ENCODE results near the gene TFF2.

The TFF2 gene

GRCh38 chr21:42370894-42371654 lies 20.3 kb upstream of the TFF2 start:
- no peak overlapping the region for H3K4me3 ChIP-seq (ENCODE audit: low read depth, low read length)
- TF ChIP-seq CTCF (IDR thresholded peaks at IDR 0.05; ENCODE audit: low read depth, low read length) = no peak

GRCh38 chr21:42369821-42370220 lies 19.0 kb upstream of the TFF2 start:
- no peak for TF ChIP-seq CTCF (IDR thresholded peaks at IDR 0.05; ENCODE audit: low read depth, low read length)
- H3K4me3 ChIP-seq (ENCODE audit: low read depth, low read length) = no peak overlapping the region

- H3K4me3 ChIP-seq (ENCODE audit: low read depth, low read length) = no peak overlapping the region
- no peak for TF ChIP-seq CTCF (IDR thresholded peaks at IDR 0.05; ENCODE audit: low read depth, low read length)
Measured at GRCh38 chr21:42367367-42368165, 16.8 kb upstream of the TFF2 start.

- no peak for TF ChIP-seq CTCF (IDR thresholded peaks at IDR 0.05; ENCODE audit: low read depth, low read length)
- no peak within 1 kb of the TSS for H3K4me3 ChIP-seq (ENCODE audit: low read depth, low read length)
Measured at GRCh38 chr21:42366292-42367010, 15.7 kb upstream of the TFF2 start, which contains the start of gene TFF1. TFF1 (minus strand) TSS chr21:42366535; CDS start chr21:42366495, 40 bp downstream.

- no peak overlapping the region for H3K4me3 ChIP-seq (ENCODE audit: low read depth, low read length)
- TF ChIP-seq CTCF (IDR thresholded peaks at IDR 0.05; ENCODE audit: low read depth, low read length) = no peak
Measured at GRCh38 chr21:42365770-42366169, 15.0 kb upstream of the TFF2 start.

DNA sequence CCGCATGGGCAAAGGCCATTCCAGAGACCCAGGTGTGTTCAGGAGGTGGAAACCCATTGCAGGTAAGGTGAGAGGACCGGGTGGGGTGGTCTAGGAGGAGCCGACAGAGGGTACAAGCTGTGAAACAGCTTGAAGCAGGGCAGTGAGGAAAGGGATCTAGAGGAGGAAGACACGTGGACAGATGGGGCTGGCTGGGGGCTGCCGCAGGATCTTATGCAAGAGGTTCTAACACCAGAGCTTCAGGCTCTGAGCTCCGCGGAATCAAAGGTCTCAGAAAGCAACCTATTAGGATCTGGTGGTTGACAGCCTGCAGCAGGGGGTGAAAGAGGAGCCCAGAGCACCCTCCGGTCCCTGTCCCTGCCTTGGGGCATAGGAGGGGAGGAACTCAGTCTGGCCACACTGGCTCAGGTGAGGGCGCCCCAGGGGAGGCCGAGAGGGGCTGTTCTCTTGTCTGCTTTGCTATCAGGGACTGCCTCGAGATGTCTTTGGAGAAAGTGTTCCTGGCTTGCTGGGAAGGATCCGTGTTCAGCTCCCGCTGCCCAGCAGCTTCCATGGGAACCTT lies 13.6 kb upstream of the TFF2 start:
- no peak for TF ChIP-seq CTCF (IDR thresholded peaks at IDR 0.05; ENCODE audit: low read depth, low read length)
- H3K4me3 ChIP-seq (ENCODE audit: low read depth, low read length) = no peak overlapping the region

All from WI38 (cell line).